ENCODE measurements around the gene OVOL2.

OVOL2 gene

DNA sequence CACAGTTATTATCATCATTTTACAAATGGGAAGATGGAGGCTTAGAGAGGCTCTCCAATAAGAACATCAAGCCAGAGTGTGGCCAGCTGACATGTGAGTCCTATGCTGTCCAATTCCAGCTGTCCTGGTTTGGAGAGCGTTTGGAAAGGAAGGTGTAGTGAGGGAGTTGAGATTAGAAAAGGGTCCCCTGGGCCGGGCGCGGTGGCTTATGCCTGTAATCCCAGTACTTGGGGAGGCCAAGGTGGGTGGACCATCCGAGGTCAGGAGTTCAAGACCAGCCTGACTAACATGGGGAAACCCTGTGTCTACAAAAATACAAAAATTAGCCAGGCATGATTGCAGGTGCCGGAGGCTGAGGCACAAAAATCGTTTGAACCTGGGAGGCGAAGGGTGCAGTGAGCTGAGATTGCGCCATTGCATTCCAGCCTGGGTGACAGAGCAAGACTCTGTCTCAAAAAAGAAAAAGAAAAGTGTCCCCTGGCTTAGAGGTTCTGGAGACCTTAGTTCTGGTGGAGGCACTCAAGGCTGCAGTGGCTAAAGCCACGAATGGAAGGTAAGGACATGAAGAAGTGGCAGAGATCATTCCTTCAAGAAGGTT is 22.1 kb upstream of the OVOL2 start:
- no peak for TF ChIP-seq POLR2A (IDR thresholded peaks at IDR 0.05; ENCODE audit: low read depth, low read length)
- no peak for FAIRE-seq
- no peak for DNase-seq (ENCODE audit: insufficient read length, low spot score)

DNA sequence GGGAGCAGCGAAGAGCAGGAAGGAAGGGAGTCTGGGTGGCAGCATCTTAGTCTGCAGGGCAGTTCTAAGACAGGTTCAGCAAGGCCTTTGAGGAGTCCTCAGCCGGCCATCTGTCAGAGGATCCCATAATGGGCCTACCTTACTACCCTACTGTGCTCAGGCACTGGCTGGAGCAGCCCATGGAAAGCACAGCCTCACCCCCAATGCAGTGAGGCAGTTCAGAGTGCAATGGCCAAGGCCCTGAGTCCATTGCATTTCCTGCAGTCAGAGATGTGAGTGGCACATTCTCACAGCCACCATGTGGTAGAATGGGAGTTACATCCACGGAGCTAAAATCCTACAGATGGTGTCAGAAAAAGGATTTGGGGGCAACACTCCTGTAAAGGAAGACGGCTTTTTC is 19.4 kb upstream of the OVOL2 start:
- no peak for FAIRE-seq
- TF ChIP-seq POLR2A (IDR thresholded peaks at IDR 0.05; ENCODE audit: low read depth, low read length) = no peak
- no peak for DNase-seq (ENCODE audit: insufficient read length, low spot score)

DNA sequence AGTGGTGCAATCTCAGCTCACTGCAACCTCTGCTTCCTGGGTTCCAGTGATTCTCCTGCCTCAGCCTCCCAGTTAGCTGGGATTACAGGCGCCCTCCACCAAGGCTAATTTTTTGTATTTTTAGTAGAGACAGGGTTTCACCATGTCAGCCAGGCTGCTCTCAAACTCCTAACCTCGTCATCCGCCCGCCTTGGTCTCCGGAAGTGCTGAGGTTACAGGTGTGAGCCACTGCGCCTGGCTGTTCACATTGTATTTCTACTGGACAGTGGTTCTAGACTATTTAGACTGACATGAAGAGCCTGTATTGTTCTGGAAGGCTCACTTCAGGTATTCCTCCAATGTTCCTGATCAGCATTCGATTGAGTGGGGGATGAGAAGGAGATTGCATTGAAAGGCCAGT is 14.8 kb upstream of the OVOL2 start:
- TF ChIP-seq POLR2A (IDR thresholded peaks at IDR 0.05; ENCODE audit: low read depth, low read length) = no peak
- FAIRE-seq = no peak
- DNase-seq (ENCODE audit: insufficient read length, low spot score) = no peak

DNA sequence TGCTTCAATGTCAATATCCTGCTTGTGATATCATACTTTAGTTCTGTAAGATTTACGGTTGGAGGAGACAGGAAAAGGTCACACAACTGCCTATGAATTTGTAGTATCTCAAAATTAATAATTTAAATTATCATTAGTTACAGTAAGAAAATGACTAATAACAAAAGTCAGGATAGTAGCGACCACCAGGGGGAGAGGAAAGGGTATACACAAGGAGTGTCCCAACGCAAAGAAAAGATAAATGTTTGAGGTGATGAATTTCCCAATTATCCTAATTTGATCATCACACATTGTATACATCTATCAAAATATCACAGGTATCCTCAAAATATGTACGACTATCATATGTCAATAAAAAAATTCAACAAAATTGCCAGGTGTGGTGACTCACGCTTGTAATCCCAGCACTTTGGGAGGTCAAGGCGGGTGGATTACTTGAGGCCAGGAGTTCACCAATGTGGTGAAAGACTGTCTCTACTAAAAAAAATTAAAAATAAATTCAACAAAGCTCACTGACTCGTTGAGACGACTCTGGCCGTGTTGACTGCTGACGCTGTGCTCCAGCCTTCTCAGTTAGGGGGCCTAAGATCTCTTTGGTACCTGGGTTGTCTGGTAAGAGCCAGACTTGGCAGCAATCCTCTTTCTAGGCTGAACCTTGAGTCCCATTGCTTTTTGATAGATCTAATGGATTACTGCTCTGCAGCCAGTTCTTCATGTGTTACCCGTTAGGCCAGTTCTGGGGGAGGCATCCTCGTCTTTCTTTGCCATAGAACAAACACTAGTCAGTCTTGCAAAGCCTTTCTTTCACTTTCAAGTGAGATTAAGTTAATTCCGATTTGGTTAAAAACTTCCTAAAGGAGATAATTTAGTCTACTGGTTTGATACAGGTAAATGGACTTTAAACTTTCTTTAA is 9.0 kb upstream of the OVOL2 start:
- no peak for TF ChIP-seq POLR2A (IDR thresholded peaks at IDR 0.05; ENCODE audit: low read depth, low read length)
- FAIRE-seq (no peak), DNase-seq (ENCODE audit: insufficient read length, low spot score) (no peak)

DNA sequence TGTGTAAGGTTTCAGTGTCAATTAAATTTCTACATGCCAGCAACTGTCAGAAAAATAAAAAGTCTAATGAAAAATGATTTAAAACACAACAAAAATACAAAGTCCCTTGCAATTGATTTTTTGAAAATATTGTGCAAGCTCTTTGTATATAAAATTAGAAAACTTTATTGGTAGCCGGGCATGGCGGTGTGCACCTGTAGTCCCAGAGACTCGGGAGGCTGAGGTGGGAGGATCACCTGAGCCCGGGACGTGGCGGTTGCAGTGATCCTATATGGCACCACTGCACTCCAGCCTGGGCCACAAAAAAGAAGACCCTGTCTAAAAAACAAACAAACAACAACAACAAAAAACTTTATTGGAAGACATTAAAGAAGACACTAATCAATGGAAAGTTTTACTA is 6.0 kb upstream of the OVOL2 start:
- no peak for FAIRE-seq
- TF ChIP-seq POLR2A (IDR thresholded peaks at IDR 0.05; ENCODE audit: low read depth, low read length) = no peak

DNA sequence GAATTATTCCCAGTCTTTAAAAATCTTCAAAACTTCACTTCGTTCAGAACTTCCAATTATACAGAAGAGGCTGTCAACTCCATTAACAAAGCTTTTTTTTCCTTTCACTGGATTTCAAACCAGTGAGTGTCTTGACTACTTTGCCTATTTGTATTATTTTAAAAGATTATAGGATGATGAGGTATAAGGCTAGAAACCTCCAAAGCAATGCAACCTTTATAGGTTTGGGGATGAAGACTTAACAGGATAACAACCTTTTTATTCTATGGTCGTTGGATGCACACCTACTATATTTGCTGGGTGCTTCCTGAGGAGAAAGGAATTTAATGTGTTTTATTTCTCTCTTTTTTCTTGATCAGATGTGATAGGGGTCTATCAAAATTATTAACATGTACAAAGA is 1.9 kb upstream of the OVOL2 start:
- no peak for FAIRE-seq
- TF ChIP-seq POLR2A (IDR thresholded peaks at IDR 0.05; ENCODE audit: low read depth, low read length) = no peak
- no peak for DNase-seq (ENCODE audit: insufficient read length, low spot score)

More for the DNA sequence above, 6.0 kb upstream of the OVOL2 start:
- no peak for DNase-seq (ENCODE audit: insufficient read length, low spot score)

DNA sequence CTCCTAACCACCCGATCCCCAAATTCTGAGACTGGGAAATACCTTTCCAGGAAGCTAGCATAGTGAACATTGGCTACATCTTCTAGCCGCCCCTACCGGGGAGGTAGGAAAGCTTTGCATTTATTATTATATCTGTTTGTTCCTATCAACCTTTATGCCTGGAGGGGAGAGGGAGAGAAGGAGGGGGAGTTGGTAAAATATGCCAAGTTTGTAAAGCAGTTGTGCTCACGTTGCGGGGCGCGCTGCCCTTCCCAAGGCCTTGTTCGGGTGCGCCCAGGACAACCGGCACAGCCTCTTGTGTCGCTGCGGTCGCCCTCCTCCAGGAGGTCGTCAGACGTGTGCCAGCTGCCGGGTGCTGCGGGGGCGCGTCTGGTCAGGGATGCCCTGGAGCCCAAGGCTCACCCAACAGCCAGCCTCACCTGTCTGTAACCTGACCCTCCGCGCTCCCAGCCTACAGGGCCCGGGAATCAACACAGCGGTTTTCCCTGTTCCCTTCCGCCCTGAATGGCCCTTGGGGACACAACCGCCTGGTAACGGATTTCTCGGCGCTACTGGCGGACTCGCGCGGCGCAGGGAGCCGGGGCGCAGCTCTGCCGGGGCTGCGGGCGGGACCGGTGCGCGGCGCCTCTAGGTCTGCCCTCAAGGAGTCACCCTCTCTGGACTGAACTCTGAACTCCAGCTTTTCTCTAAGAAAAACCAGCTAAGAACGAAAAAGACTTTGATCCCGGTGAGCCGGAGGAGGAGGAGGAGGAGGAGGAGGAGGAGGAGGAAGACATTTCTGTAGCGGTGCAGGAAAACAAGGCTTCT is 1.1 kb upstream of the OVOL2 start:
- no peak for TF ChIP-seq POLR2A (IDR thresholded peaks at IDR 0.05; ENCODE audit: low read depth, low read length)
- FAIRE-seq = no peak
- no peak for DNase-seq (ENCODE audit: insufficient read length, low spot score)

DNA sequence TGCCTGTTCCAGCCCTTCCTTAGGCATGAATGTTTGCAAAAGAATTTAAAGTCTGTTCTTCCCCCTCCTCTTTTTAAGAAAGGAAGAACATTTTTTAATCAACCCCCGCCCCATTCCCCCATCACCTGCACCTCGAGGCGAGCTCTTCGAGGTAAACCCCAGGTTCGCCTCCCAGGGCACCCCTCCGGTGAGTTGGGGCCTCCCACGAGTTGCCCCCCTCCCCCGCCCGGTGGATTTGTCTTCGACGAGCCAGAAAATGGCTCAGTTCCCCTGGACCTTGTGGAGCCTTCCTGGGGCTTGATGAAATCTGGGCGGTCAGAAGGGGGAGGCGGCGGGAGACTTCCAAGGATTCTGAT is 256 bp upstream of the OVOL2 start:
- DNase-seq (ENCODE audit: insufficient read length, low spot score) = no peak
- no peak for FAIRE-seq
- no peak for TF ChIP-seq POLR2A (IDR thresholded peaks at IDR 0.05; ENCODE audit: low read depth, low read length)

DNA sequence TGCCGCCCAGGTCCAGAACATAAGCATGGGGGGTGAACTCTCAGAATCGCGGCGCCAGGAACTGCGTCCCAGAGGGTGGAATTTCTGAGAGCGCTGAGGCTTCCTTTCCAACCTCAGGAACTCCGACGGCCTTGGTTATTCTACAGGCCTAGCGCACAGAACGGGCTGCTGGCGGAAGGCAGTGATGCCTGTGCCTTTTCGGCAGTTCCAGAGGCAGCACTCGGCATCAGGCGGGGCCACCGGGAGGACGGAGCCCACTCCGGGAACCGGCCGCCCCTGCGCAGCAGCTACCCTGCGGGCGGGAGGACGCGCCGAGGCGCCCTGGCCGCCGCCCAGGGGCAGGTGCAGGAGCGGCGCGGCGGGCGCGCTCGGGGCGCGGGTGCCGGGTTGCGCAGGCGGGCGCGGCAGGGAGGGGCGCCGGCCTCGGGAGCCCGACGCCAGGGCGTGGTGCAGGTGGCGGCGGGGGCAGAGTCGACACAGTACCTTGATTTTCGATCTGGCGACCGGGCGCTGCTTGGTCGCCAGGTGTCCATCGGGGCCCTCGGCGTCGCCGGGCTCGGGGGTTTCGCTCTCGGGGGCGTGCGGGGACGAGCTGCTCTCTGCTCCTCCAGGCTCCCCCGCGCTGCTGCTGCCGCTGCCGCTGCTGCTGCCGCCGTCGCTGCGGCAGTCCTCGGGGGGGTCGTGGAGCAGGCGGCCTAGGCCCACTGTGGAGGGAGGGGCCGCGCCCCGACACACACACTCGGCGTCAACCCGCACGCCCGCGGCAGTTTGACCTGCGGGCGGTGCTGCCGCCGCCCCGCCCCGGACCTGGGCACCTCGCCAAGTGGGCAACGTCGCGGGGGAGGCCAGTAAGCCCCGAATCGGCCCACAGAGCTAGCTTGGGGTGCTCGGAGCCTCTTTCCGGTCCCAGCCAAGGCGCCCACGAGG is 1.3 kb downstream of the OVOL2 start:
- DNase-seq (ENCODE audit: insufficient read length, low spot score) = no peak

DNA sequence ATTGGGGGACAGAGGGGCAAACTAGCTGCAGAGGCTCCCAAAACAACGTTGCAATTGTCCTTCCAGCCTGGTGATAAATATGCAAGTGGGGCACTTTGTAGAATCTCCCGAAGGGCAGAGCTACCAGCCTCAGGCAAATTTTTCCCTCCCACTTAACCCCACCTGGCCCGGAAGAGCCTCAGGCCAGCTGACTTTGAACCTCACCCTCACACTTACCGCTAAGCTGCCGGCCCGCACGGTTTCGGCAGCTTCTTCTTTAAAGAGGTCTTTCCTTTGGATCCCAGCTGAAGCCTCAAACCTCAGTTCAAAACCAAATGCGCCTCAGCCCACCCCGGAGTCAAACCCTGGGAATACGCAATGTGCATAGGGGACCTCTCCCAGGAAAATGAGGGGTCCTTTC is 2.5 kb downstream of the OVOL2 start:
- FAIRE-seq (no peak), DNase-seq (ENCODE audit: insufficient read length, low spot score) (no peak)
- TF ChIP-seq POLR2A (IDR thresholded peaks at IDR 0.05; ENCODE audit: low read depth, low read length) = no peak

More for the DNA sequence above, 1.3 kb downstream of the OVOL2 start:
- no peak for FAIRE-seq
- TF ChIP-seq POLR2A (IDR thresholded peaks at IDR 0.05; ENCODE audit: low read depth, low read length) = no peak

DNA sequence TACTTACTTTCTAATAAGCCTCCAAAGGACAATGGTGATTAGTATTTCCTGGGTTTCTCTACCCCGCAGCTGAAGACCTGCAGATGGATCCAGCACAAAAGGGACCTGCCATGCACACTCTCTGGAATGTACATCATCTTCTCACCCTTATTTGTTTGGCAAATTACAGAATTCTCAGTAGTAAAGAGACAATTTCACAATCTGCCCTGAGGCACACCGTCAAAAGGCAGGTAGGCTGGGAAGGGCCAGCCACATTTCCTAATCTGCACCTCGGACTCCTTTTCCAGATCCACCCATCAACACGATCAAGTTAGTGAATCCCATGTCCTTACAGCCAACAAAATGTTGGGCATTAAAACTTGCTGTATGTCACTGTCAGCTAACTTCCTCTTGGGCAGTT is 4.9 kb downstream of the OVOL2 start:
- FAIRE-seq = no peak
- DNase-seq (ENCODE audit: insufficient read length, low spot score) = no peak
- TF ChIP-seq POLR2A (IDR thresholded peaks at IDR 0.05; ENCODE audit: low read depth, low read length) = no peak

DNA sequence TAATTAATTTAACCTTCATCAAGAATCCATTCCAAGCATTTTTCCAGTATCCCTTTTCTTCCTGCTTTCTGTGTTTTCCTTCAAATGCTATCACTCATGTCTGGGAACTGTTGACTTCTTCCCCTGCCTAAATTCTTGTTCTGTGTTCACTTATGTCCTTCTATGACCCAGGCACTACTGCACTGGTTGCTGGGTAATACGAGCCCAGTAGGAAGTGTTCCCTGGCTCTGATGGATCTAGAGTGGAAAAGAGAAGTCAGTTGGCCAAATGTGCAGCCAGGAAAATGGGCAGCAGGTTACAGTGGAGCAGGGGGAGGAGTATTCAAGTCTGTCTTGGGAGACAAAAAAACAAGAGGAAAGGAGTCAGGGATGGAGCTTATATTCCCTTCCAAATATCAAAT is 7.1 kb downstream of the OVOL2 start:
- DNase-seq (ENCODE audit: insufficient read length, low spot score) (no peak), FAIRE-seq (no peak)
- no peak for TF ChIP-seq POLR2A (IDR thresholded peaks at IDR 0.05; ENCODE audit: low read depth, low read length)

DNA sequence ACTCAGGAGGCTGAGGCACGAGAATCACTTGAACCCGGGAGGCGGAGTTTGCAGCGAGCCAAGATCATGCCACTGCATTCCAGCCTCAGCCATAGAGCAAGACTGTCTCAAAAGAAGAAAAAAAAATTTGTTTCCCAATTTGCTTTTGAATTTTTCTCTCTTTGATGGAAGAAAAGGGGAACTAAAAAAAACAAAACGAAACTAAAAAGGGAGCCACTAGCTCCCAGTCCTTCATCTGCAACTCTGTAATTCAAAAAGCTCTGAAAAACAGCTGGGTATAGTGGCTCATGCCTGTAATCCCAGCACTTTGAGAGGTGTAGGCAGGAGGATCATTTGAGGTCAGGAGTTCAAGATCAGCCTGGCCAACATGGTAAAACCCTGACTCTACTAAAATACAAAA is 9.5 kb downstream of the OVOL2 start:
- no peak for FAIRE-seq
- DNase-seq (ENCODE audit: insufficient read length, low spot score) = no peak
- TF ChIP-seq POLR2A (IDR thresholded peaks at IDR 0.05; ENCODE audit: low read depth, low read length) = no peak
